NCI-H2029 treated with DMSO at 0.1 percent for 48 hours (cell line): ENCODE measurements around the gene TMEM273.

Source experiments
- DNase-seq: peaks from one replicate; lab custom pipeline; 2025; lab: John Stamatoyannopoulos, UW

TMEM273 gene

DNA sequence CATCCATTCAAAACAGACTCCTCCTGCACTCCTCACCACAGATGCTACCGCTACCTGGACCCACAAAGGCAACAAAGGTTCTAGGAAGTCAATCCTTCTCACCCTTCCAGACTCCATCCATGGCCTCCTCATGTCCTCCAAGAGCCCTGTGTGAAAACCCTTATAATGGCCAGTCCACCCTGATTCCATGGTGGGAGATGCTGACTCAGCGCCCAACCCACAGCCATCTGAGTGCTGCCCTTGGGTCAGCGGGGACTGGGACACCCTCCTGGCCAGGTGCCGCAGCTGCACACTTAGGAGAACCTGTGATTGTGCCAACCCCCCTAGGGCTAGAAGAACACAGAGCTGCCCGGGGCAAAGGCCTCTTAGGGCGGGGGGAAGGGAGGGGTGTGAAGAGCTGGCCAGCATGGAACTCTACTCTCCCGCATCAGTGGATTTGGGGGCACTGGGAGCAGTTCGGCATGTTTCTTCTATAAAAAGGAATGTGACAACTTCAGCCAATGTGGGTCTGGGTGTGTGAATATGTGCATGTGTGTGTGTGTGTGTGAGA lies 25.4 kb downstream of the TMEM273 start:
- no peak for DNase-seq

DNA sequence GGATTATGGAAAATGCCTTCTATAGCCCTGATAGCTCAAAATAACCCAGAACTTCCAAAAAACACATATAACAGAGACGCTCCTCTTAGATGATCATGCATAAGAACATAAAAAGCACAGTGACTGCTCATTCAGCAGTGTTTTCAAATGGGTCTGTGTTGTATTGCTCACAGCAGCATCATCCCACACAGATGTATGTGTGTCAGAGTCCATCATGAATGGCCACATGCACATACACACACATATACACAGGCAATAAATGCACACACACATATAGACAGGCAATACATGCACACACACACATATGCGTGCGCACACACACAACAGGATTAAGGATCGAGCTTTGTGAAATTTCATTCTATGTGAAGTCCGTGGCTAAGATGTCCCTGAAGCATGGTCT lies 26.1 kb downstream of the TMEM273 start:
- DNase-seq, result no peak

DNA sequence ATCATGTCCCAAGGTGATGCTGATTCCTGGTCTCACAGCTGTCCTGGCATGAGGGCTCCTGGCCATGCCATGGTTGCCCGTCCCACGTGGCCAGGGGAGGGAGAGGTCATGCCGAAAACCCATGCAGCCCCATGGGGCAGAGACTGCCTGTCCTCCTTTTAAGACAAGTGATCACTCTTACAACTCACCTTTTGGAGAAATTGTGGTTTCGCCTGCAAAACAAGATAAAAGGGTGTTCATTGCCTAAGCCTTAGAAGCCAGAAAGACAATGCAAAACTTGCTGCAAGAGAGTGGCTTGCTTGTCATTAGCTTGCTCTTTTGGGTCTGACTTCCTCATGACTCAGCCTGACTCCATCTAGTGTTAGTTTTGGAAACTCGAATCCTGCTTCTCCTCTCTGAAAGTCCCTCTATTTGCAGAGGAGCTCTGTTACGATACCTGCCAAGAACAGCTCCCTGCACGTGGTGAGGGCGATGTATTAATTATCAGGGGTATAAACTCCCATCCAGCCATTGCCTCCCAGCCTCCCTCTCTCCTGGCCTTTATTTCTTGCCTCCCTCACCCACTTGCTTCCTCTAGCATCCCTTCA lies 26.7 kb downstream of the TMEM273 start:
- DNase-seq, result no peak

DNA sequence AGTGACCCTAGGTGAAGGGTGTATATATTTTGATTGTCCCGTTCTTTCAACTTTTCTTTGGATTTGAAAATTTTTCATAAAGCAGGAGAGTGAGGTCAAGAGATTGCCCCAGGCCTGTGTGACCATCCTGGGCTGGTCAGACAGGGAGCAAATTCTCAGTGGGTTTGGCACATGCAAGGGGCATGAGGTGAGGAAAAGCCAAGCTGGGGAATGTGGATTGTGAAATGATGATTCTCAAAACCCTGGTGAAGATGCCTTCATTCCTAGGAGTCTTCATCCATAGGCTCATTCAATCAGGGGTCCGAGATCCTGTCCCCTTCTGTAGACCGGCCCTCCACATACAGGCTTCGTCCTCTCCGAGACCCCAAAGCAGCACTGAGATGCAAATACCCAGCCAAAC lies 27.4 kb downstream of the TMEM273 start:
- no peak for DNase-seq

DNA sequence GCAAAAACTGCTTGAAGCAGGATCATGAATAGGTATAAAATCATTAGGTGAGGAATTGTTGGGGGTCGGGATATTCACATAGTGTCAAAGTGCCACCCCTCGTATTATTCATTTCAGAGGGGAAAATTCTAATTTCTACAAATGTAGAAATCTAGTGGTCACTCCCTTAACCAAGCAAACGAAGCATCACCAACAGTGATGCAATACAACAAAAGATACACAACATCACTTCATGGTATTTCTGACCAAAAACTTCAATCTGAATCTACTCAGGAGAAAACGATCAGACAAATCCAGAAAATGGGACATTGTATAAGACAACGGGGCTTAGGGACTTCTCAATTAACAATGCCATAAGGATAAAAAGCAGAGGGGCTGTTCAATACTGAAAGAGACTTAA lies 28.1 kb downstream of the TMEM273 start:
- no peak for DNase-seq

DNA sequence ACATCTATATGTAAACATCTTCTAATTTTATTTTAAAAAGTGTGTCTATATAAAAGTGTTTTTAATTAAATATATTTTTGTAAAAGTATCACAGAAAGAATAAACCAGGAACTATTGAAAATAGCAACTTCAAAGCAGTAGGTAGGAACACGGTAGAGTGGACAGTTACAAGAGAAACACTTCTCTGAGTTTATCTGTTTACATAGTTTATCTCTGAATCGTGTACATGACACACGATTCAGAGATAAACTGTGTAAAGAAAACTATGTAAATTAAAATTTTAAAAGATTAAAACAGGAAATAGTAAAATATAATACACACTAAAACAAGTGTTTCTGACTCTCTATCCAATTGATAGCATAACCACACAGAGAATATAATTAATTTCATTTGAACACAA lies 29.3 kb downstream of the TMEM273 start:
- DNase-seq, result no peak

DNA sequence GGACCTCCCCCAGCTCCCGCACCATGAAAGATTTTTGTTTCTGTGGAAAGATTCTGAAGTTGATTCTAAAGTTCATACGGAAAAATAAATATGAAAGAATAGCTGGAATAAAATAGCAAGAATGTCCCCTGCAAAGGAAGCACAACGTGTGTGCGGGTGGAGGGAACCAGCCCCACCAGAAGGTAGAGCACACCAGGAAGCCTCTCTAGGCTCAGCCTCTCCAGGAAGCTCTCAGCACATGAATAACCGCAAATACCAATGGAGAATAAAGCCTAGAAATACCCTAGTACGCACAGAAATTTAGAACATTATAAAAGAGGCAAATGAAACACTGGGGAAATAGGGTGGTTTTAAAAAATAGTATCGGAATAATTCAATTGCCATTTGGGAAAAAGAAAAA lies 29.8 kb downstream of the TMEM273 start:
- DNase-seq, result no peak

DNA sequence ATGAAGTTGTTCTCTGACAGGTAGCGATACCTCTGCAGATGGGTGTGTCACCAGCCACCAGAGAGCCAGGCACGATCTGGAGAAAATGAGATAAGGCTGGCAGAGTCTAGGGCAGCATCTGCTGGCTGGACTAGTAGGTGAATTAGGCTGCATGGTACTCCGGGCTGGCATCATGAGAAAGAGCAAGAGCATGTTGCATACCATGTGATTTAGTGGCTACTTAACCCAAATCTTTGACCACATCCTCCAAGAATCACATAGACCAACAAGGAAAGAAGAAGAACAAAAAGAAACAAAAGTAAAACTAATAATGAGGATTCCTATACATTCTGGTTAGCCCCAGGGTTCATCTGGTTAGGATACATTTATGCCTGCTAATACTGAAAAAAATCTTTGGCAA lies 31.0 kb downstream of the TMEM273 start:
- DNase-seq, result no peak

DNA sequence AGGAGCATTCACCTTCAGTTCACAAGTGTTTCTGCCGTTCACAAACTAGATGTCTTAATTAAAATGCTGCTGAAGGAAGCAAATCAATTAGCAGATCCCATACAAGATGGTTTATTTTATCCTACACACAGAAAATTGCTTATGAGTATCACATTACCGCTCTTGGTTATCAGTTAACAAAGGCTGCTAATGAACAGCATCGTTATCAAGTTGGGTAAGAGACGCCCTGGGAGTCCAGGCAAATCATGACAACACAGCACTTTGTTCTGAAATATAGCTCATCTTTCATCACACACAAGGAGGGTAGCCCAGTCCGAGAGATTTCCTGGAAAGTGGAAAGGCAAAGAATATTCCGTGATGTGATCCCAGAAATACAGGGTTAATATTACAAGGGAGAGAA lies 33.5 kb downstream of the TMEM273 start:
- DNase-seq, result no peak

DNA sequence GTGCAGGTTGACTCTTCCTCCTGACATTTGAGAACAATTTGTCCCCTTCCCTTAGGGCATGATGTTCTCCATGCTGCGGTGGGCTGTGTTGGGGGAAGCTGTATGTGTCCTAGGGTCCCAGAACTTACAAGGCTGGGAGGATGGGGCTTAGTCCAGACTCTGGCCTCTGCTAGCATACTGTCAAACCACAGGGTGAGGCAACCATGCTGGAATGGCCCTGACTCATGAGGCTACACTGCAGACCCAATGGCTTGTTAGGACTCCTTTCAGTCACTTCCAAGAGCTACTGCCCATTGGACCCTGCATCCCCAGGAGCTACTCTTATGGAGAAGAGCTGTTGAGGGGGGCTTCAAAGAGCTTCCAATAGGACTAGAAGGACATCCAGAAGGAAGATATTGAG lies 34.2 kb downstream of the TMEM273 start:
- DNase-seq, result no peak

DNA sequence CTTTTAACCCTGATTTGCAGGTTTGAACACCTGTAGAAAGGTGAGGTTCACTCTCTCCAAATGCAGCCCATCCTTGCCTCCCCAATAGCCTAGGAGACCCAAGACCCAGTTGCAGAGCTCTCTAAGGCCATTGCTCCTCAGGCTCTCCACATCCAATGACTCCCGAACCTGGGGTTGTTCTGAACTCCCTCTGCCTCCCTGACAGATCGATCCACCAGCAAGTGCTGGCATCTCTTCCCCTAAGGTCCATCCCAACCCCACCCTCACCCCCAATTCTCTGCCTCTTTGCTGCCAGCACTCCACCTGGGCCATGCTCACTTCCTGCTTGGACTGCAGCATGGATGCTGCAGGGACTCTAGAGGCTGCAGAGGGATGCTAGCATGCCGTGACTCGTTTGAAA lies 35.1 kb downstream of the TMEM273 start:
- no peak for DNase-seq

DNA sequence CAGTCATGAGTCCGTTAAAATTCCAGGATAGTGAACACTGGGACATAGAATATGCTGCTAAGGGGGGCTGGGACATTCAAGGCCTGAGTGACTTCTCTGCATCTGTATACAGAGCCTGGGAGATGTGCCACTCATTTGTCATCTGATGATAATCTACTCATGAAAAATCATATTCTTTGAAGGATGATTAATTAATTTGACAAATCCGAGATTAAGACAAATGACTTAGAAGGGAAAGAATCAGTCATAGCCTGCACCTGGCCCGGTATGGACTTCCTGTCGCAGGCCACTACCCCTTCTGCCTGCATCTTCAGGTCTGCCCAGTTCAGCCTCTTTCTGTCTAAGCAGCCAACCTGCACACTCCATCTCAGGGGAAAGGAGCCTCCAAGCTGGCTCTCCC lies 35.5 kb downstream of the TMEM273 start:
- DNase-seq, result no peak

DNA sequence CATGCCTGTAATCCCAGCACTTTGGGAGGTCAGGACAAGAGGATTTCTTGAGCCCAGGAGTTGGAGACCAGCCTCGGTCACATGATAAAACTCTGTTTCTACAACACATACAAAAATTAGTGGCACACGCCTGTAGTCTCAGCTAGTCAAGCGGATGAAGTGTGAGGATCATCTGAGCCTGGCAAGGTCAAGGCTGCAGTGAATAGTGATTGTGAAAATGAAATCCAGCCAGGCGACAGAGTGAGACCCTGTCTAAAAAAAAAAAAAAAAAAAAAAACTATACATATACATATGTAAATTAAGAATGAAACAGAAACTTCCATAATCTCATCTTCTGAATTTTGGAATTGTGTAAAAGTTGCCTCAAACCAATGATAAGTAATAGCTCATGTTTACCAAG lies 36.2 kb downstream of the TMEM273 start:
- DNase-seq, result no peak

DNA sequence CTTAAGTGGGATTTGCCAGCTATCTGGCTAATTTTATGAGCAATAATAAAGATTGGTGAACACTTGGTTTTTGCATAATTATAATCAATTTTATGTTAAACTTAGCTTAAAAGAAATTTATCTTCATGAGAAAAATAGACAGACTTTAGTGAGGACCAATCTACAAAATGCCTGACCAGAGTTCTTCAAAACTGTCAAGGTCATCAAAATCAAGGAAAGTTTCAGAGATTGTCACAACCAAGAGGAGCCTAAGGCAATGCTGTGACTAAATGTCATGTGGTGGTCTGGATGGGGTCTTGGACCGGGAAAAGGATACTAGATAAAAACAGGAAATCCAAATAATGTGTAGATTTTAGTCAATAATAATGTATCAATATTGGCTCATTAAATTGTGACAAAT lies 36.7 kb downstream of the TMEM273 start:
- DNase-seq, result no peak

DNA sequence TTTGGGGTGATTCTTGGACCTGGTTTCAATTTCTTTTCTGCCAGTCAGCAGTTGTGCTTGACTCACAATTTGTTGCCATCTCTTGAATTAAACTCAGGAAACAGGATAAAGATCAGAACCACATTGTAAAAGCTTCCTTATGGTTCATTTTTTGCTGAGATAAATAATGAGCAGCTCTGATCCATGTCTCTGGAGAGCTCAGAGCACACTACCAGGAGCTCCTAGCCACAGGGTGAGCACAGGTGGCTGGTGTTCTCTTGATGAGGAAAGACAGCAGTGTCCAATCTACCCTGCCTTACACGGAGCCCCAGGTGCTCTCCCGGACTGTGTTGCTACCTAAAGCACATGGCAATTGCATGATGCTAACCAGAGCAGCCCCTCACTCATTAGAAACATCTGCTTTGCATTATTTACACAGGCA lies 37.2 kb downstream of the TMEM273 start:
- DNase-seq, result no peak

DNA sequence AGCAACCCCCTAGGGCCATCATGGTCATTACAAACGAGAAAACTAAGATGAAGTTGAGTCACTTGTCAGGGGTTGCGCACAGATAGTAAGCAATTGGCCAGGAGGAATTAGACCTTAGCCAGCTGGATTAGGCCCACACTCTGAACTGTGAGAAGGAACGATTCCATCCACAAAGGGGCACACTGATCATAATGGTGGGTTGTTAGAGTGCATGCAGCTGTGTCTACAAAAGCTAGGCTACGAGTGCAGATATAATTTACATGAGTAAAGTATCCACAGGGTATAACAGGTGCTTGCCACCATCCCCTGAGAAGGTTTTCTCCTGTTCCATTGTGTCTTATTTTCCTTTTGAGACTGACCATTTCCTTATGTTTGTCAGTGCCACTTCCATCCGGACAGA lies 37.8 kb downstream of the TMEM273 start:
- no peak for DNase-seq

DNA sequence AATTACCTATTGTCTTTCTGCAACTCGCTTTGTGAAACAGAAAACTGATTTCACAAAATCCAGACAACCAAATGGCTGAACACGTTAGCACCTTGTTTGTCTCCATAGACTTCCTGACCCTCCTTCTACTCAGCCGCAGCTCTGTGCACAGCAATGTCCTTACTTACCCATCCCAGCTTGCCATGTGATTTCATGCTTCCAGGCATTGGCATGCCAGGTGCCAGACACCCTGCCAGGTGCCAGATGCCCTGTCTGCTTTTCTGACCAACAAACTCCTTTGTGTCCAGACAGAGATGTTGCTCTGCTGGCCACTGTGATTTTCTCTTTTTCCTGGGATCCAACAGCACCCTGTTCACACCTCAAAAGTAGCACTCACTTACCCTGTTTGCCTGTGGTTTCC lies 38.3 kb downstream of the TMEM273 start:
- DNase-seq, result no peak

DNA sequence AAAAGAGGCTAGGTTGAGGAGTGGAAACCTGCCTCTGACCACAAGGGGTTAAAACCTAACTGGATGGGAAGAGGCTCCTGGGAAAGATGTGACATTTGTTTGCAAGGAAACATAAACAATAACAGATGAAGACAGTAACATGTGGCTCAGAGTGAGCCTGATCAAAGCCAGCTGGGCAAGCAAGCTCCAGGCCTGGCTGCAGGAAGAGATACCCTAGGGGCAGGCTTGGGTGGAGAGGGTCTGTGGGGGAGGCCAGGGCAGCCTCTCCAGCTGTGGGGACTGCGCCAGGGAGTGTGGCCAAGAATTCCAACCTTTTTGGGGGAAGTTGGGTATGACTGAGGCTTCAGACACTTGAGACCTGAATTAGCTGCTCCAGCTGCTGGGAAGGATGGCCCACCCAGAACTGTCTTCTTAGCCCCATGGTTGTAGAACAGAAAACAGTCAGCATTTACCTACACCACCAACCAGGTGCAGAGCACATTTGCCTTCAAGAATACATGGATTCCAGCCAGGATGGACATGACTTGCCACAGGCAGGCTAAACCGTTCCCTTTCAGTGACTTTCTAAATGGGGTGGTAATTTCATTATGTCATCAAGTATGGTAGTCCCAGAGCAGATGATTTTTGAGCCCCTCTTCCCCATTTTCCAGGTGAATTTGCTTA lies 44.0 kb downstream of the TMEM273 start:
- DNase-seq, result no peak

DNA sequence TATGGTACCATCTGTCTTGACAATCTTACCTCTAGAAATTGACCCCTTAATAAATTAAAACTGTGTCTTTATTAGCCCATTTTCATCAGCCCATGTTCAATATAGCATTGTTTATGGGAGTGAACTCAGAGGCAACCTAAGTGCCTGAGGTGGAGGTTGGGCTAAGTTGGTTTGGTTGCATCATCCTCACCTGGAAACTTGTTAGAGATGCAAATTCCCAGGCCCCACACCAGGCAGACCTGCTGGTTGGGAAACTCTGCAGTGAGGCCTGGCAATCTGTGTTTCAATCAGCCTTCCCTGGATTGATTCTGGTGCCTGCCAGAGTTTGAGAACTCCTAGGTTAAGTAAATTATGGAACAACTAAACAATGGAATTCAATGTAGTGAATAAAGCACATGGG lies 44.9 kb downstream of the TMEM273 start:
- no peak for DNase-seq

DNA sequence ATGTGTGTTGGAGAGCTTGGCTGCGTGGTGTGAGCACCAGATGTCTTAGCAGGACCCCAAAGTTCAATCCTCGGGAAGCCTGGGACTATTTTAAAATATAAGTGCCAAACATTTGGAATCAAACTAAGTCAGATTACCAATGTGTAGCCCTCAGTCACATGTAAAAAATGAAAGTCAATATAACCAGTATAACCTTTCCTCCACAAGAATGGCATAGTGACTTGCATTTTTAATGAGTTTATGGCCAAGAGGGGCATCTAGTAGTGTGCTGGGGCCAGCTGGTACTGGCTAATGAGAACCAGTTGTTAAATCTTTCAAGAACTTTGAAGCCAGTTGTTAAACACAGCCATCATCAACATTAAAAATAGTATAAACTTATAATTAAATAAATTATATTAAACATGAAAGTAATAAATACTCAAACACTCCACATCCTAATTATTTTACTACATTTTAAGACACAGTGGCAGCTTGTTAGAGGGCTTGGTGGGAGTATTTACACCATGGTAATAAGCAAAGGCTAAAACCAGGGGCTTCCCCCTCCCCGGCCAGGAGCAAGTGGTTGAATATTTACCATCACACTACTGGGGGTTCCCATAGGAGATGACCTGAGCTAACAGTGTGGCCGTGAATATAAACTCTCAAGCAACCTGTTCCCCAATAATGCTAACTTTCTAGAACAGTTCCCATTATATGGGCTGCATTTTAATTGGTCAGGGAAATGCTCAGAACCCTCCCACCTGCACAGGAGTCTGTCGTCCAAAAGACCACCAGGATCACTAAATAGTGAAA lies 46.5 kb downstream of the TMEM273 start:
- DNase-seq, result no peak

DNA sequence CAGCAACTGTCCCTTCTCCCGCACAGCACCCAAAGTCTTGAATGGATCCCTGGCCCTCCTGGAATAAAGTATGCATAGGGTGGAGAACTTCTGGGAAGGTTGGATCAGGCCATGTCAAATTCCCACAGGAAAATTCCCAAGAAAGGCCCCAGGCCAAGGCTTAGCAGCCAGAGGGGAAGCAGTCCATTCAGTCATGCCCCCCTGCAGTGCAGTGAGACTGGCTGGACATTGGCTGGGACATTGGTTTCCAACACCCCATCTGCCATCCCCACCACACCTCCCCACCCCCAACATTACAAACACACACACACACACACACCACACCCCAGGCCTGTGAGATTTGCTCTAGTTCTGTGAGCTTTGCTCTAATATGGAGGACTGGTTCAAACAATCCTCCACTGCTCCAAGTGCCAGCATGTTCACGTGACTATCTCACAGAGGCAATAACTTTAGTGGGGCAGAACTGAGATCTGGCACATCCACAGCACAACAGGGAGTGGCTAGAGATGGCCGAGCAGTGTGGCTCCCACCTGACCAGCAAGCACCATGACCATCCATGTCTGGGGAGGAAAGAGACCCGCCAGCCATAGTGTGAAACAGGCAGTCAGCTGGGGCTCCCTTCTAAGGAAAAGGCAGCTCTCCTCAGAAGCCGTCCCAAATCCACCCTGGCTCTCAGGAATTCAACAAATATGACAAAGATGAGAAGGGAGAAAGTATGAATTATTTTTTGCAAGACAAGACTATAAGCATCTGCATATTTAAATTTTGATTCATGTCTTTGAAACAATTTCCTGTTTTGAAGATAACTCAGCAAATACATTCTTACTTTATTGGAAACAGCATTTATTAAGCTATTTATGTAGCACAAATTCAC lies 47.6 kb downstream of the TMEM273 start:
- no peak for DNase-seq

DNA sequence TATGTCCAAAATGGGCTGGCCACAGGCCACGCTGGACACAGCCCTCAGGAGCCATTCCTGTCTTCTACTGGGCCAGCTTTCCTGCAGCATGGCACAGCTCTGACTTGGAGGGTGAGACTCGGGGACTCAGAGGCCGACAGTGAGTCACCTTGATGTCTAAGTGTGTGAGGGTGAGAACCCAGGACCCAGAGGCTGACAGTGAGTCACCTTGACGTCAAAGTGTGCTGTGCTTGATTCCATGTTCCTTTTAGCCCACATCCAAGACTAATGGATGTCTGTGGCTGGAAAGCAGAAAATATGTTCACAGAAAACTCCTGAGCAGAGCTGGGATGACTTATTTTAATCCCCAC lies 48.4 kb downstream of the TMEM273 start:
- DNase-seq, result no peak
